Hepatocyte (in vitro differentiated cells): Measurements from ENCODE around the gene BST1.

Experiments
- EZH2 ChIP-seq: fragments of 200-600 bp; sonication (generic); IDR thresholded peaks from 2 replicates; pipeline ENCODE4 v1.6.1; 2016; ENCODE audit warnings: antibody characterized with exemption, mild to moderate bottlenecking, borderline replicate concordance
- EZH2phosphoT487 ChIP-seq: fragments of 200-600 bp; sonication (generic); IDR thresholded peaks from one replicate; pipeline ENCODE4 v1.6.1; 2018; ENCODE audit warnings: antibody characterized with exemption, mild to moderate bottlenecking, low read depth, moderate library complexity; ENCODE audit not compliant: unreplicated experiment, severe bottlenecking
- TF ChIP-seq, protein P1 (sequence below): fragments of 200-600 bp; sonication (generic); IDR thresholded peaks from 2 replicates; pipeline ENCODE4 v1.5.1; 2016; ENCODE audit warnings: antibody characterized with exemption, mild to moderate bottlenecking; ENCODE audit not compliant: poor library complexity

DNA sequence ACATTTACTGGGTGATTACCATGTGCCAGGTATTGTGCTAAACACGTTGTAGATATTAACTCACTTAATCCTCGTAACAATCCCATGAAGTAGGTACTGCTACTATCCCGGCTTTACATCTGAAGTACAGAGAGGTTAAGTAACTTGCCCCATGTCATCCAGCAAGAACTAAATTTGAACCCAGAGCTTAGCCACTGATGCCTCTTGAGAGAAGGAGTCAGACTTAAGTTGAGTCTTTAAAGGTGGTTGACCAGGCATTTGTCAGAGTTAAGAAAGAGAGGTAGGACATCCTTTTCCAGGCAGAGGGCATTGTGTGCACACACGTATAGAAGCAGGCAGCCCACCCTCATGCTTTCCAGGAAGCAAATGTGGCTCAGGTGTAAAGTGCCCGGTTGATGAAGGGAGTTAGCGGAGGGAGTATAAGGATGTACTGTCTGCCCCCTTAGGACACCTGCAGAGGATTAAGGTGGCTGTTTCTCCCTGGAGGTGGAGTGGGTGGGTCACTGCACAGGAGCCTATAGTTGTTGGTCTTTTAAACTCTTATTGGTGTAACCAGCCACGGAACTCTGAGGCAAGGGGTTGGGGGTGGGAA is 74.9 kb downstream of the BST1 start:
- TF ChIP-seq EZH2 (no peak), EZH2phosphoT487 (no peak)
- TF ChIP-seq, protein P1, sequence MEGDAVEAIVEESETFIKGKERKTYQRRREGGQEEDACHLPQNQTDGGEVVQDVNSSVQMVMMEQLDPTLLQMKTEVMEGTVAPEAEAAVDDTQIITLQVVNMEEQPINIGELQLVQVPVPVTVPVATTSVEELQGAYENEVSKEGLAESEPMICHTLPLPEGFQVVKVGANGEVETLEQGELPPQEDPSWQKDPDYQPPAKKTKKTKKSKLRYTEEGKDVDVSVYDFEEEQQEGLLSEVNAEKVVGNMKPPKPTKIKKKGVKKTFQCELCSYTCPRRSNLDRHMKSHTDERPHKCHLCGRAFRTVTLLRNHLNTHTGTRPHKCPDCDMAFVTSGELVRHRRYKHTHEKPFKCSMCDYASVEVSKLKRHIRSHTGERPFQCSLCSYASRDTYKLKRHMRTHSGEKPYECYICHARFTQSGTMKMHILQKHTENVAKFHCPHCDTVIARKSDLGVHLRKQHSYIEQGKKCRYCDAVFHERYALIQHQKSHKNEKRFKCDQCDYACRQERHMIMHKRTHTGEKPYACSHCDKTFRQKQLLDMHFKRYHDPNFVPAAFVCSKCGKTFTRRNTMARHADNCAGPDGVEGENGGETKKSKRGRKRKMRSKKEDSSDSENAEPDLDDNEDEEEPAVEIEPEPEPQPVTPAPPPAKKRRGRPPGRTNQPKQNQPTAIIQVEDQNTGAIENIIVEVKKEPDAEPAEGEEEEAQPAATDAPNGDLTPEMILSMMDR, result no peak
